Amniotic stem cell (primary cell): ENCODE results near the gene FAM107B.
A peak's percentile ranks its signal among the peaks of the same experiment; 100 is the strongest.

Experiments used
- DNase-seq: peaks from one replicate; lab custom pipeline; 2025; lab: John Stamatoyannopoulos, UW

Gene FAM107B

DNA sequence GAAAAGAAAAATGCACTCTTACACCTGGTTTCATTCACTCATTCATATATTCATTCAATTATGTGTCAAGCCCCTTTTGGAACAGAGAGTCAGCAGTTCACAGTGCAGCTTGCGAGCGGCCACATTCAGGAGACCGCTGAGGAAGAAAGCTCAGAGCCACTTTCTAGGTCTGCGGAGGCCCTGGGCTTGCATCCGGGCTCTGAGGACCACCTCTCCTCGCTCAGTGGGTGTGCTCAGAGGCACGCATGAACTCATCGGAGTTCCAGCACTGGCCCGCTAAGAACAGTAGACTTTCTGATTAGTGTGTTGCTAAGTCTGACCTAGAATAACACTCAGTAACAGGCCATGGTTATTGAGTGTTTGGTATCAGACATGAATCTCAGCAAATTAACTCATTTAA lies 1.8 kb upstream of the FAM107B start:
- DNase-seq: no peak

DNA sequence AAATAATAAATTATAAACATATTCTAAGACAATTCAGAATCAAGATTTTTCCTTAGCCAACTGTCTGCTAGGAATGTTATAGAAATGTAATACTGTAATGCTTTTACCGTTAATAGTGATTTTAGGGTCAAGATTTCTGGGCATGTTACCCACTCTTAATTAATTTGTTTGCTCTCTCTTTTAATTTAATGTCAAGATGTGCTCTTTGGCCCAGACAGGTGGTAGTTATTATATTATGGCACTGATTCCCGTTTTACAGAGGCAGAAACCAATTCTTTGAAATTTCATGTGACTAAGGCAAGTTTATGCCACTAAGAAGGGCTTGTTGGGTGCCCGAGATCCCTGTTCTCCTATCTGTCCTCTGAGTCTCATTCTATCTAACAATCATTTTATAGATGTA lies 959 bp upstream of the FAM107B start:
- DNase-seq: no peak

DNA sequence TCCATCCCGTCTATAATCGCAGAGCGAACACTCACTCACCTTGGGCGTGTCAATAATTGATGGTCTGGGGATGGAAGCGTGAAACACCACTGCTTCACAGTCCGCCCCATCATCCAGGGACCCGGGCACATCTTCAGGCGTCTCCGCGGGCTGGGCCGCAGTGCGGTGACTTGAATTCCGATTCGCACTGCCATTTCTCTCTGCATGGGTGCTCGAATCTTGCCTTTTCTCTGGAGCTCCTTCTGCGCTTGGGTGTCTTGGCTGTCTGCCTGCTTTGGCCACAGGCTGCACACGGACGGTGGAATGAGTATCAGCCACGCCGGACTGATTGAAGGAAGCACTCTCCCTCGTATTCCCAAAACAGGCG lies 500 bp downstream of the FAM107B start:
- no peak for DNase-seq

DNA sequence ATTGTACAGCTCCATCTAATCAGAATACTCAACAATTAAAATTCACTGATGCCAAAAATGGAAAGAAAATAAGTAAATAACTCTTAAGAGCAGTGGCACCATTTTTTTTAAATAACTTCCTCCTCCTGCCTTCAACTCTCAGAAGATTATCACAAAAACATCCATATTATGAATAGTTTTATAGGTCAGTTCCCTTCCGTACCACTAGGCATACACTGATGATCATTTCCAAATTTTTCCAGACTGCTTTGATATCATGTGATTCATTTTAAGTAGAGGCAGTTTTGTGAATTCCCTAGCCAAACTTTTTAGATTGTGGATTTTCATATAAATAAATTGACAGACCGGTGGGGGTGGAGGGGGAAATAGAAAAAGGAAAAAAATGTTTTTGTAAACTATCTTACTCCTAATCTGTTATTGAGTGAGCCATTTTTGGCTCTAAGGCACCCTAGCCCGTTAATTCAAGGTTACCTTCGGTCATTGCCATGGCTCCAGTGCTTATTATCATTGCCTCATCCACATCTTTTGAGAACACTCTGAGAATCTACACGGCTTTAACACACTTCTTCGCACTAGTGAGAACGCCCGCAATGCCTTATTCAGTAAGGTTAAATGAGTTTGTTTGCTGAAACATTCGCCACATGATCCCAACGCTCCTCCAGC lies 1.0 kb downstream of the FAM107B start:
- no peak for DNase-seq

DNA sequence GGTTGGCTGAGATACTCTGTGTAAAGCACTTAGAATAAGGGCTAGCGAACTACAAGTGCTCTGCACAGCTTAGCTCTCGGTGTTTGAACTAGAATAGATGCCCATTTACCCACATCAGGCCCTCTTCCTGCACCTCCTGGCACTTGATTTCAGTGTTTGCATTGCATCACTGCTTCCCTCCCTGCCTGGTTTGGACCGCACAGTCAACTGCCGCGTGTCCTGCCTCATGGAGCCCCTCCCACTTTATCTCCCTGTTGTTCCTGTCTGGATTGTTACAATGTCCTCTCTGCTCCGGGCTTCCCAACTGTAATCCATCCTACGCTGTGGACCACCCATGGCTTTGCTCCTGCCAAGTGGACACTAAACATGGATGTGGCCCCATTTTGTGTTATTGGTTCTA lies 2.3 kb downstream of the FAM107B start:
- DNase-seq: no peak

DNA sequence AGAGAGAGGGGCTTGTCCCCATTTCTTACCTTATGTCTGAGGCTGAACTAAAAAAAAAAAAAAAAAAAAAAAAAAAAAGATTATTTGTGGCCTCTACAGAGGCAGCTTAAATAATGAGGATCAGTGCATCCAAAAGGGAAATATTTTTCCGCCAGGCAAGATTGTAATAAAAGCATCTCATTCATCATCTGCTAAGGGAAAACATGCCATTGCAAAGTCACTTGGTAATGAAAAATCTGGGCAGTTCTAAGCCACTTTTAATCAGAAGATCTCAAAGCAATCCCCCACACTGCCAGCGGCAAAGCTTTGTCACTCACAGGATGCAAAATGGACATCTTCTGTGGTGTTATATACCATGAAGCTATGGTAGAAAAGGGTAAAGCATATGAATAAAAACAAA lies 3.8 kb downstream of the FAM107B start:
- DNase-seq: no peak

- DNase-seq: no peak
Measured at GRCh38 chr10:14761372-14761771, 13.3 kb downstream of the FAM107B start.

DNA sequence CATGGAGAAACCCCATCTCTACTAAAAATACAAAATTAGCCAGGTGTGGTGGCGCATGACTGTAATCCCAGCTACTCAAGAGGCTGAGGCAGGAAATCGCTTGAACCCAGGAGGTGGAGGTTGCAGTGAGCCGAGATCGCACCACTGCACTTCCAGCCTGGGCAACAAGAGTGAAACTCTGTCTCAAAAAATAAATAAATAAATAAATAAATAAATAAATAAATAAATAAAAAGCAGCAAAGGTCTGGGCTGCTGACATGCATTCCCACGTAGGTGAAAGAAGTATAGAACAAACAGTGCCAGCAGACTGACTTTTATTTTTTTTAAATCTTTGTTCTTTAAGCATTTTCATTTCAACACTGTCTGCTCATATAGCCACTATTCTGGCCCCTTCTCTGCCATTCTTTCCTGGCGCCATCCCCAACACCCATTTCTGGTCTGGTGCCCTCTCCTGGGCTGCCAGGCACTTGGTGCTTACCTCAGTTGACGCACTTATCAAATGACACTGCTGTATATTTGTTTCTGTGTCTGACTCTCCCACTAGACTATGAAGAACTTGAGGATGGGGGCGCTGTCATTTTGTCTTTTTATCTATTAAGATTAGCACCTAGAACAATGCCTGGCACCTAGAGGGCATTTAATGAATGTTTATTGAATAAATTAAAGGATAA lies 15.6 kb downstream of the FAM107B start:
- DNase-seq: no peak

DNA sequence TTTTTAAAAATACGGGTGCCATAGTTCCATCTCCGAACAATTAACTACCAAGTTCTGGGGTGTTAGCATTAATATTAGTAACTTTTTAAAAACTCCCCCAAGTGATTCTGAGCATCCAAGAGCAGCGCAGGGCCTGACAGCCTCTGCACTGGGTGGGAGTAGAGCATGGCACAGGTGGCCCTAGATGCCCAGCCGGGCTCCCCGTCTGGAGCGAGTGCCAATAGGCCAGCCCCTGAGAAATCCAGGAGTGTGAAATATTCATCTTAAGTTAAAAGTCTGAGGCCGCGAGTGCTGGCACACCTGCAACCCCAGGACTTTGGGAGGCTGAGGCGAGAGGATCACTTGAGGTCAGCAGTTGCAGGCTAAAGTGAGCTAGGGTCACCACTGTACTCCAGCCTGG lies 16.2 kb downstream of the FAM107B start:
- DNase-seq: no peak

DNA sequence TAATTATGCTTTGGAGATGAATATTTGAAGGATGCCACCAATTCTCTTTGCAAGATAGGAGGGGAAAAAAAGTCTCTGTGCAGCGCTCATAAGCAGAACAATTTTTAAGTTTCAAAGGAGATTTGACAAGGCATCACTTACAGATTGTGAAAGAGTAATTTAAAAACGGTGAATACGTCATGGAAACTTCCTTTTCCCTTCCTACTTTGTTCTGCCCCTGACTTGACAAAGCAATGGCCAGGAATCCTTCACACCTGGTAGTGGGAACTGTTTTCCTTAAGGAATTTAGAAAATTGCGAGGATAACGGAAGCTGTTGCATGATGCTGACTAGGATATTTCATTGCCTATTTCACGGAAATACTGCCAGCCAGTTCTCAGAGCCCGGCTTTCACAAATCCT lies 16.7 kb downstream of the FAM107B start:
- no peak for DNase-seq

- no peak for DNase-seq
Measured at GRCh38 chr10:14757394-14757793, 17.3 kb downstream of the FAM107B start.

- no peak for DNase-seq
Measured at GRCh38 chr10:14753441-14753840, 21.3 kb downstream of the FAM107B start.

DNA sequence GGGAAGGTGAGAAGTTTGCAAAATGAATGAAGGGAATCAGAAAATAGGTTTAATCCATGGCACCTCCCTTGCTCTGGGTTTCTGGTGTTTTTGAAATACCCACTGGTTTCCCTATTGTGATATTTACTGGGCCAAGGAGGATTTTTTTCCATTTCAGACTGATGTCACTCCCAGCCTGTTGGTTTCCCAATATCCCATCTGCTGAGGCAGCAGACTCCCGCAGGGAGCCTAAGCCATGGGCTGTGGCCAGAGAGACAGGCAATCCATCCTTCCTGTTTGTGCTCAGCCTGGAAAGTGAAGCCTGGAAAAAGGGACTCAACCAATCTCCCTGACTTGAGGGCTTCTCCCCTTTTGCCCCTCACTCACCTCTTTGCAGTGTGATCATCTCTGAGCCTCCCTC lies 22.8 kb downstream of the FAM107B start:
- DNase-seq: no peak

- DNase-seq: no peak
Measured at GRCh38 chr10:14751014-14751896, 23.4 kb downstream of the FAM107B start.

GRCh38 chr10:14749070-14749809 lies 25.5 kb downstream of the FAM107B start:
- DNase-seq: no peak

GRCh38 chr10:14748441-14748840 lies 26.3 kb downstream of the FAM107B start:
- DNase-seq: no peak

GRCh38 chr10:14742815-14743214 lies 31.9 kb downstream of the FAM107B start:
- DNase-seq: no peak

- no peak for DNase-seq
Measured at GRCh38 chr10:14742382-14742781, 32.3 kb downstream of the FAM107B start.

- DNase-seq: no peak
Measured at GRCh38 chr10:14740684-14741247, 33.9 kb downstream of the FAM107B start.

DNA sequence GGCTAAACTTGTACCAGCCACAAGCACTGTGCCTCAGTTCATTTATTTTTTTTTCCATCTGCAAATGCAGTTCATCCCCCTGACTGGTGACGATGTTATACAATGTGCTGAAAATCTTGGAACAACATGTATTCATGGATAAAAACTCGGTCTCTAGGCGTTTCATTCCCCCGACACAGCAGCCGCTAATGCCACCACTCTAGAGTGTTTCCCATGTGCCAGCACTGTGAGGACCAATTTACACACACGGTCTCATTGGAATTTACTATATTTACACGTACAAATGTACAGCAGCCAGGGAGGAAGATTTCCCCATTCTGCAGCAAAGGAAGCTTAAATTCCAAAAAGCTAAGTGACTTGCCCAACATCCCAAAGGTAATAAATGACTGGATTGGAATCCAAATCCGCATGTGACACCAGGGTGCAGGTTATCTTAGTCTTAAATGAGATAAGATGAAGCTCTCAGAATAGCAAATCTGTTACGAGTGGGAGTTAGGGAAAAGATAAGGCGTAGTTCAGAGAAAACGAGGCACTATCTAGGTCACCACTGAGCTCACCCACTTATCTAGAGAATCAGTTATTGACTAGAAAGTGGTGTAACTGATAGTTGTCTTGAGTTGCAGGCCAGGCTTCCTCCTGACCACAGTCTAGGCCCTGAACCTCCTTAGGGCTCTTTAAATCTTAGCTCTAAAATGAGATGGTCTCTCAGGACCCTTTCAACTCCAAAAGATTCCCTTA lies 36.7 kb downstream of the FAM107B start:
- DNase-seq: no peak

DNA sequence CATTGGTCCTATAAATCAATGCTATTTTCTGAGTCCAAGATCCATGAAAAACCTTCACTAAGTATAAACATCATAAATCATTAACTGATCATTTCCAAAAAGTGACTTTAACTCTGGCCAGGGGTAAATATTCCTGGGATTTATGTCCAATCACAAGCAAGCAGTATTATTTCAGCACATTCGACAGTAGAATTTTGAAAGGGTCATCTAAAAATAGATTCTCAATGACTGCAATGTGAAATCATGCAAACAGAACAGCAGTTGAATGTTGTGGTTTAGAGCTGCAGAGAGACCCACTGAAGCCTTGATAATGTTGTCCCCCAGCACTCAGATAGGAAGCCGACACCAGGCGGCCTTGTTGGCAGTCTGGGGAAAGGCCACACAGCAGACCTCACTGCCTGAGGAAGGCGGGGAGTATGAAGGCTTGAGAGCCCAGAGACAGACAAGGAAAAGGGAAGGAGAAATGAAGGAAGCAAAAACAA lies 38.1 kb downstream of the FAM107B start:
- peak; percentile 4 for DNase-seq
